HL-60 (cell line): Measurements from ENCODE around the gene PRDX6.
A peak's percentile ranks its signal among the peaks of the same experiment; 100 is the strongest.

Source experiments
- DNase-seq, 2 experiments: peaks; one replicate each; pipeline ENCODE4 v3.0.0-alpha.2; 2010 to 2020; ENCODE audit warnings: low read depth in 1 of 2, low spot score in 1 of 2
- H3K27ac ChIP-seq: fragments of 250-450 bp; sonication (Bioruptor Pico); replicated peaks from 2 replicates; pipeline ENCODE4 v1.5.1; 2020; ENCODE audit warnings: mild to moderate bottlenecking, moderate library complexity
- H3K27me3 ChIP-seq: fragments of 250-450 bp; sonication (Bioruptor Pico); 2 replicates; pipeline ENCODE4 v1.5.1; 2021; ENCODE audit warnings: mild to moderate bottlenecking, moderate library complexity; ENCODE audit not compliant: insufficient read depth, poor library complexity, severe bottlenecking
- H3K4me3 ChIP-seq: replicated peaks from 2 replicates; pipeline ENCODE4 v1.5.1; 2011; ENCODE audit warnings: mild to moderate bottlenecking, control low read depth, low read length; ENCODE audit not compliant: insufficient read depth
- GABPA ChIP-seq: IDR thresholded peaks from 2 replicates; pipeline ENCODE4 v1.6.1; 2012; ENCODE audit warnings: low read depth
- POLR2AphosphoS5 ChIP-seq: IDR thresholded peaks from 2 replicates; pipeline ENCODE4 v1.6.1; 2012; ENCODE audit warnings: low read depth
- SPI1 ChIP-seq: IDR thresholded peaks from 2 replicates; pipeline ENCODE4 v1.6.1; 2012; ENCODE audit warnings: low read depth, mild to moderate bottlenecking, borderline replicate concordance
- TF ChIP-seq, protein P1 (sequence below): IDR thresholded peaks from one replicate; pipeline ENCODE4 v1.5.1; 2011; ENCODE audit warnings: low read length, control low read depth, inconsistent platforms; ENCODE audit not compliant: insufficient read depth
- TF ChIP-seq, protein P2 (sequence below): IDR thresholded peaks from 2 replicates; pipeline ENCODE4 v1.6.1; 2012; ENCODE audit warnings: low read depth; ENCODE audit not compliant: insufficient replicate concordance

The PRDX6 gene

GRCh38 chr1:173431304-173432045 lies 45.7 kb upstream of the PRDX6 start:
- TF ChIP-seq SPI1: no peak; the same call in 1 of the 2 replicates
- TF ChIP-seq, protein P1, sequence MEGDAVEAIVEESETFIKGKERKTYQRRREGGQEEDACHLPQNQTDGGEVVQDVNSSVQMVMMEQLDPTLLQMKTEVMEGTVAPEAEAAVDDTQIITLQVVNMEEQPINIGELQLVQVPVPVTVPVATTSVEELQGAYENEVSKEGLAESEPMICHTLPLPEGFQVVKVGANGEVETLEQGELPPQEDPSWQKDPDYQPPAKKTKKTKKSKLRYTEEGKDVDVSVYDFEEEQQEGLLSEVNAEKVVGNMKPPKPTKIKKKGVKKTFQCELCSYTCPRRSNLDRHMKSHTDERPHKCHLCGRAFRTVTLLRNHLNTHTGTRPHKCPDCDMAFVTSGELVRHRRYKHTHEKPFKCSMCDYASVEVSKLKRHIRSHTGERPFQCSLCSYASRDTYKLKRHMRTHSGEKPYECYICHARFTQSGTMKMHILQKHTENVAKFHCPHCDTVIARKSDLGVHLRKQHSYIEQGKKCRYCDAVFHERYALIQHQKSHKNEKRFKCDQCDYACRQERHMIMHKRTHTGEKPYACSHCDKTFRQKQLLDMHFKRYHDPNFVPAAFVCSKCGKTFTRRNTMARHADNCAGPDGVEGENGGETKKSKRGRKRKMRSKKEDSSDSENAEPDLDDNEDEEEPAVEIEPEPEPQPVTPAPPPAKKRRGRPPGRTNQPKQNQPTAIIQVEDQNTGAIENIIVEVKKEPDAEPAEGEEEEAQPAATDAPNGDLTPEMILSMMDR: peak; percentile 62
- TF ChIP-seq POLR2AphosphoS5: no peak
- TF ChIP-seq GABPA: no peak
- TF ChIP-seq, protein P2, sequence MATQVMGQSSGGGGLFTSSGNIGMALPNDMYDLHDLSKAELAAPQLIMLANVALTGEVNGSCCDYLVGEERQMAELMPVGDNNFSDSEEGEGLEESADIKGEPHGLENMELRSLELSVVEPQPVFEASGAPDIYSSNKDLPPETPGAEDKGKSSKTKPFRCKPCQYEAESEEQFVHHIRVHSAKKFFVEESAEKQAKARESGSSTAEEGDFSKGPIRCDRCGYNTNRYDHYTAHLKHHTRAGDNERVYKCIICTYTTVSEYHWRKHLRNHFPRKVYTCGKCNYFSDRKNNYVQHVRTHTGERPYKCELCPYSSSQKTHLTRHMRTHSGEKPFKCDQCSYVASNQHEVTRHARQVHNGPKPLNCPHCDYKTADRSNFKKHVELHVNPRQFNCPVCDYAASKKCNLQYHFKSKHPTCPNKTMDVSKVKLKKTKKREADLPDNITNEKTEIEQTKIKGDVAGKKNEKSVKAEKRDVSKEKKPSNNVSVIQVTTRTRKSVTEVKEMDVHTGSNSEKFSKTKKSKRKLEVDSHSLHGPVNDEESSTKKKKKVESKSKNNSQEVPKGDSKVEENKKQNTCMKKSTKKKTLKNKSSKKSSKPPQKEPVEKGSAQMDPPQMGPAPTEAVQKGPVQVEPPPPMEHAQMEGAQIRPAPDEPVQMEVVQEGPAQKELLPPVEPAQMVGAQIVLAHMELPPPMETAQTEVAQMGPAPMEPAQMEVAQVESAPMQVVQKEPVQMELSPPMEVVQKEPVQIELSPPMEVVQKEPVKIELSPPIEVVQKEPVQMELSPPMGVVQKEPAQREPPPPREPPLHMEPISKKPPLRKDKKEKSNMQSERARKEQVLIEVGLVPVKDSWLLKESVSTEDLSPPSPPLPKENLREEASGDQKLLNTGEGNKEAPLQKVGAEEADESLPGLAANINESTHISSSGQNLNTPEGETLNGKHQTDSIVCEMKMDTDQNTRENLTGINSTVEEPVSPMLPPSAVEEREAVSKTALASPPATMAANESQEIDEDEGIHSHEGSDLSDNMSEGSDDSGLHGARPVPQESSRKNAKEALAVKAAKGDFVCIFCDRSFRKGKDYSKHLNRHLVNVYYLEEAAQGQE: no peak
- Histone ChIP-seq H3K4me3 (no peak overlapping the region), H3K27ac (no peak overlapping the region), H3K27me3 (no peaks in the 10 kb centered on the region)
- DNase-seq: peak; percentile 71 to 89

DNA sequence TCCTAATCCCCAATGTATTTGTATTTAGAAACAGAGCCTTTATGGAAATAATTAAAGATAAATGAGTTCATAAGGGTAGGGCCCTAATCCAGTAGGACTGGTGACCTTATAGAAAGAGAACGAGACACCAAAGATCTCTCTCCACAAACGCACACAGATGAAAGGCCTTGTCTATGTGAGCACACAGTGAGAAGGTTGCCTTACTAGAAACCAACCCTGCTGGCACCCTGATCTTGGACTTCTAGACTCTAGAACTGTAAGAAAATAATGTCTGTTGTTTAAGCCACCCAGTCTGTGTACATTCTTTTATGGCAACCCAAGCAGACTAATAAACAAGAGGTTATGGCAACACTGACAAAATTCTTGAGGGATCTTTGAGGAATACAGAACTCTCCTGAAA lies 44.8 kb upstream of the PRDX6 start:
- Histone ChIP-seq H3K27me3 (no peaks in the 10 kb centered on the region), H3K4me3 (no peak overlapping the region), H3K27ac (no peak overlapping the region)
- TF ChIP-seq, protein P1: no peak
- TF ChIP-seq GABPA (no peak), POLR2AphosphoS5 (no peak), SPI1 (no peak)
- TF ChIP-seq, protein P2: no peak
- DNase-seq: no peak

DNA sequence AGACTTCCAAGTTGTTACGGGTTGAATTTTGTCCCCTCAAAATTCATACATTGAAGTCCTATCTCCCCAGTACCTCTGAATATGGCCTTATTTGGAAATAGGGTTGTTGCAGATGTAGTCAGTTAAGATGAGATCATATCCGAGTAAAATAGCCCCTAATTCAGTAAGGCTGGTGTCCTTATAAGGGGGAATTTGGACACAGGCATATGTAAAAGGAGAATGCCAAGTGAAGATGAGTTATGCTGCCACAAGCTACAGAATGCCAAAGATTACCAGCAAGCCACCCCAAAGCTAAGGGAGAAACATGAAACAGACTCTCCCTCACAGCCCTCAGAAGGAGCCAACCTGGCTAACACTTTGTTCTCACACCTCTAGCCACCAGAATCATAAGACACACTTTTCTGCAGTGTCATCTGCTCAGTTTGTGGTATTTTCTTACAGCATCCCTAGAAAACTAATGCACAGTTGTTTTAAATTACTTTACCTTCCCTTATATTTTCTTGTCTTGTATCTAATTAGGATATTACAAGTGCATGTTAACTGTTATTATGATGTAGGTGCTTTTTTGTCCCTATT lies 43.3 kb upstream of the PRDX6 start:
- Histone ChIP-seq H3K4me3 (no peak overlapping the region), H3K27ac (no peak overlapping the region), H3K27me3 (no peaks in the 10 kb centered on the region)
- TF ChIP-seq, protein P1: no peak
- TF ChIP-seq POLR2AphosphoS5 (no peak), SPI1 (no peak), GABPA (no peak)
- TF ChIP-seq, protein P2: no peak
- no peak for DNase-seq
